GM12872 (cell line): ENCODE measurements around the gene GRPEL1.

ENCODE experiments used
- TF ChIP-seq, protein P1 (sequence below): IDR thresholded peaks from 3 replicates; pipeline ENCODE4 v1.5.1; 2011; ENCODE audit warnings: low read depth, mild to moderate bottlenecking, low read length, moderate library complexity; ENCODE audit not compliant: insufficient read depth

The GRPEL1 gene

GRCh38 chr4:7016512-7016911, 51.4 kb downstream of the GRPEL1 start:
- TF ChIP-seq, protein P1, sequence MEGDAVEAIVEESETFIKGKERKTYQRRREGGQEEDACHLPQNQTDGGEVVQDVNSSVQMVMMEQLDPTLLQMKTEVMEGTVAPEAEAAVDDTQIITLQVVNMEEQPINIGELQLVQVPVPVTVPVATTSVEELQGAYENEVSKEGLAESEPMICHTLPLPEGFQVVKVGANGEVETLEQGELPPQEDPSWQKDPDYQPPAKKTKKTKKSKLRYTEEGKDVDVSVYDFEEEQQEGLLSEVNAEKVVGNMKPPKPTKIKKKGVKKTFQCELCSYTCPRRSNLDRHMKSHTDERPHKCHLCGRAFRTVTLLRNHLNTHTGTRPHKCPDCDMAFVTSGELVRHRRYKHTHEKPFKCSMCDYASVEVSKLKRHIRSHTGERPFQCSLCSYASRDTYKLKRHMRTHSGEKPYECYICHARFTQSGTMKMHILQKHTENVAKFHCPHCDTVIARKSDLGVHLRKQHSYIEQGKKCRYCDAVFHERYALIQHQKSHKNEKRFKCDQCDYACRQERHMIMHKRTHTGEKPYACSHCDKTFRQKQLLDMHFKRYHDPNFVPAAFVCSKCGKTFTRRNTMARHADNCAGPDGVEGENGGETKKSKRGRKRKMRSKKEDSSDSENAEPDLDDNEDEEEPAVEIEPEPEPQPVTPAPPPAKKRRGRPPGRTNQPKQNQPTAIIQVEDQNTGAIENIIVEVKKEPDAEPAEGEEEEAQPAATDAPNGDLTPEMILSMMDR, result no peak

DNA sequence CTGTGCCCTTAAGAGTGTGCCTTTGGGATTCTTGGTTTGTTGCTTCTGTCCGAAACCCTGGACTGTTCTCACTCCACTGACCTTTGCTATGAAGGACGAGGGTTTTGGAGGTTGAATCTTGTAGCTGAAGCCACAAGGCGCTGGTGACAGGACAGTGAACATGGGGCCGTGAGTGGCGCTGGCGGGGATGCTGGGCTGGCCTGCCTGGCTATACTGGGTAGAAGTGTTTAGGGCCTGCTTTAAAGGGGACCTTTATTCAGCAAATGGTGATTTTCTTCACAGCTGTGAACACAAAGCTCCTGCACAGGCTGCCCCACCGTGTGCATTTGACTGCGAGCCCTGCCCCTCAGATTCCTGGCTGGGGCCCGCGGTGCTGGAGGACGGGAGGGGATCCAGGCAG, 51.8 kb downstream of the GRPEL1 start:
- TF ChIP-seq, protein P1, result no peak

DNA sequence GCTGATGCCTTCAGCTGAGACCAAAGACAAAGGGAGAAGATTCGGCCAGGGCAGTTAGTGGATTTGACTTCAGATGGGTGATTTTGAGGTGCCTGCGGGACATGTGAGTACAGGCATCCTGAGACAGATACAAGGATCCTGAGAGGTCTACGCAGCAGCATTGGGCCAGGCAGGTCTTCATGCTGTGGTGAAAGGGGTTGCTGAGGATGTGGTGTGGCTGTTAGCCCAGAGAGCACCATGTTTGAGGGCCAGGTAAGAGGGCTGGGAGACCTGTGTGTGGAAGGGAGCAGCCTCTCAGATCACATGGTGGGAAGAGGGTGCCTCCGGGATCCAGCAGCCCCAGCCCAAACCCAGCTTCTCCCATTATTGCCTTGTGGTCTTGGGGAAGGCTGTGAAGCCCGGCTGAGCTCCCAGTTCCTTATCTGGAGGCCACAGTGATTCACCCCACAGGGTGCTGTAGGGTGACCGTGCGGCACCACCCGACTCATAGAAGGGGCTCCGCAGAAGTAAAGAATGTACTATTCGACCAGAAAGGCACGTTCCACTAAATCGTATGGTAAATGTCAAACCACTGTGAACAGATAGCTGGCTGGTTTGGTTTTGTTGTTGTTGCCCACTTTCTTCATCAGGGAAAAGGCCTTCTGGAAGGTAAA, 52.4 kb downstream of the GRPEL1 start:
- TF ChIP-seq, protein P1, result no peak

DNA sequence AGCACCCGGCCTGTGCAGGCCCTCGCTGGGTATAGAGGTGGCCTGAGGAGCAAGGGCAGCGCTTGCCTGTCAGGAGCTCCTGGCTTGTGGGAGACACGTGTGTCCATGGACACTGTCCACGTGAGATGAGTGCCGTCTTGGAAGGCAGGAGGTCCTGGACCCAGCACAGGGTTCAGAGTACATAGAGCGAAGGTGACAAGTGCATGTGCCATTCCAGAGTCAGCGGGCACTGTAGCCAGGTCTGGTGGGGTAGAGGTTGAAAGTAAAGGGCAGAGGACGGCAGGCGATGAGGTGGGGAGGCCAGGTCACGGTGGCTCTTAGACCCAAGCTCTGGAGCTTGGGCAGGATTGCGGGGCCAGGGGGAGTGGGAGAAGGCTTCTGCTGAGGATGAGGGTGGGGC, 53.0 kb downstream of the GRPEL1 start:
- TF ChIP-seq, protein P1, result no peak

DNA sequence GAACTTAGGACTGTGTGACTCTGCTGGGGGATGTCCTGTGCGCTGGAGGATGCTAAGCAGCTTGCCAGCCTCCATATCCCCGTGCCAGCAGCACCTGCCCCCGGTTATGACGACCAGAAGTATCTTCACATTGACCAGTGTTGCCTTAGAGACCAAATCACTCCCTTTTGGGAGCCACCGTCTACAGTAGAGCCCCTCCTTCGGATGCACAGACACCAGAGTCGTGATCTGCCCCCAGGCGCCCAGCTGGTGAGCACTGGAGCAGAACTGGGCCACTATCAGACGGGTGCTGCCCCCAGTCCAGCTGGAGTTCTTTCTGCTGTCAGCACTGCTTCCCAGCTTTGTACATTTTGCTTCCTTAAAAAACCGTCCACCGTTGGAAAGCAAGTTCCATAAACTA, 54.7 kb downstream of the GRPEL1 start:
- TF ChIP-seq, protein P1, result no peak

GRCh38 chr4:7009564-7009963, 58.3 kb downstream of the GRPEL1 start:
- TF ChIP-seq, protein P1, result no peak
